ENCODE measurements around the gene KDM6B. TPM values are rescaled to one million over a fixed set of nuclear protein-coding genes. Genes with fewer than 3 reads are reported as not detected.
A peak's percentile ranks its signal among the peaks of the same experiment; 100 is the strongest.

KDM6B gene
- total and polyA plus RNA-seq, 9 donors: 5.4 to 20.1 (median 15.4) TPM

DNA sequence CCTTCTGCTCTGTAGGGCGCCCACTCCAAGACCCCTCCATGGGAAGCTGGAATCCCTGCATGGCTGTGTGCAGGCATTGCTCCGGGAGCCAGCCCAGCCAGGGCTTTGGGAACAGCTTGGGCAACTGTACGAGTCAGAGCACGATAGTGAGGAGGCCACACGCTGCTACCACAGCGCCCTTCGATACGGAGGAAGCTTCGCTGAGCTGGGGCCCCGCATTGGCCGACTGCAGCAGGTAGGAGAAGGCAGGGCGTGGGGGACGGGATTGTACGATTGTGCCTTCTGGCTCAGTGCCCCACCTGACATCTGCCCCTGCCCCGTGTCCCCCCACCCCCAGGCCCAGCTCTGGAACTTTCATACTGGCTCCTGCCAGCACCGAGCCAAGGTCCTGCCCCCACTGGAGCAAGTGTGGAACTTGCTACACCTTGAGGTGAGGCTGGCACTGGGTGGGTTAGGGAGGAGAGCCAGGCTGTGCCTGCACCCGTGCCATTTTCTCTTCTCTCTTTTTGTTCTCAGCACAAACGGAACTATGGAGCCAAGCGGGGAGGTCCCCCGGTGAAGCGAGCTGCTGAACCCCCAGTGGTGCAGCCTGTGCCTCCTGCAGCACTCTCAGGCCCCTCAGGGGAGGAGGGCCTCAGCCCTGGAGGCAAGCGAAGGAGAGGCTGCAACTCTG lies 12.2 kb downstream of the KDM6B start:
- 93% methylated on average over 13 of the region's 22 CpGs for WGBS (ENCODE audit: insufficient coverage)
- DNase-seq: no peak
- H3K27ac ChIP-seq (ENCODE audit: low read length): no peak overlapping the region

DNA sequence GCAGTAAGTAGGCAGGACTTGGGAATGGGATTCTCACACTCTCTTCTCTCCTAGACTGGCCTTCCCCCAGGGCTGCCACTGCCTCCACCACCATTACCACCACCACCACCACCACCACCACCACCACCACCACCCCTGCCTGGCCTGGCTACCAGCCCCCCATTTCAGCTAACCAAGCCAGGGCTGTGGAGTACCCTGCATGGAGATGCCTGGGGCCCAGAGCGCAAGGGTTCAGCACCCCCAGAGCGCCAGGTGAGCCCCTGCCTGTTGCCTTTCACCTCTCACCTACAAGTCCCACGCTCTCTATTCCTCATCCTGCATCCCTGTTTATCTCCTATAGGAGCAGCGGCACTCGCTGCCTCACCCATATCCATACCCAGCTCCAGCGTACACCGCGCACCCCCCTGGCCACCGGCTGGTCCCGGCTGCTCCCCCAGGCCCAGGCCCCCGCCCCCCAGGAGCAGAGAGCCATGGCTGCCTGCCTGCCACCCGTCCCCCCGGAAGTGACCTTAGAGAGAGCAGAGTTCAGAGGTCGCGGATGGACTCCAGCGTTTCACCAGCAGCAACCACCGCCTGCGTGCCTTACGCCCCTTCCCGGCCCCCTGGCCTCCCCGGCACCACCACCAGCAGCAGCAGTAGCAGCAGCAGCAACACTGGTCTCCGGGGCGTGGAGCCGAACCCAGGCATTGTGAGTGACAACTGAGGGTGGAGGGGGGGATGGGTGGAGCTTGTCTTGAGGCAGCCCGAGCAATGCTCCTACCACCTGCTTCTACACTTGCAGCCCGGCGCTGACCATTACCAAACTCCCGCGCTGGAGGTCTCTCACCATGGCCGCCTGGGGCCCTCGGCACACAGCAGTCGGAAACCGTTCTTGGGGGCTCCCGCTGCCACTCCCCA lies 13.0 kb downstream of the KDM6B start:
- WGBS (ENCODE audit: insufficient coverage): 82% methylated on average over 17 of the region's 34 CpGs
- H3K36me3 ChIP-seq (ENCODE audit: control insufficient read depth, insufficient read depth, low read length): peaks cover 66% of the 10 kb centered on the region

More for the DNA sequence above, 12.2 kb downstream of the KDM6B start:
- Histone ChIP-seq H3K27me3 (ENCODE audit: control insufficient read depth, insufficient read depth, low read length) (no peaks in the 10 kb centered on the region), H3K4me3 (ENCODE audit: low read length) (no peak overlapping the region), H3K4me1 (ENCODE audit: control insufficient read depth, insufficient read depth, low read length) (peaks cover 25% of the 10 kb centered on the region), H3K36me3 (ENCODE audit: control insufficient read depth, insufficient read depth, low read length) (peaks cover 58% of the 10 kb centered on the region), H3K9me3 (replicated peaks; ENCODE audit: control insufficient read depth, low read depth, low read length) (no peaks in the 10 kb centered on the region)

DNA sequence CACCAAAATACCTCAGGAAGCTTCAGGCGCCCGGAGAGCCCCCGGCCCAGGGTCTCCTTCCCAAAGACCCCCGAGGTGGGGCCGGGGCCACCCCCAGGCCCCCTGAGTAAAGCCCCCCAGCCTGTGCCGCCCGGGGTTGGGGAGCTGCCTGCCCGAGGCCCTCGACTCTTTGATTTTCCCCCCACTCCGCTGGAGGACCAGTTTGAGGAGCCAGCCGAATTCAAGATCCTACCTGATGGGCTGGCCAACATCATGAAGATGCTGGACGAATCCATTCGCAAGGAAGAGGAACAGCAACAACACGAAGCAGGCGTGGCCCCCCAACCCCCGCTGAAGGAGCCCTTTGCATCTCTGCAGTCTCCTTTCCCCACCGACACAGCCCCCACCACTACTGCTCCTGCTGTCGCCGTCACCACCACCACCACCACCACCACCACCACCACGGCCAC lies 14.1 kb downstream of the KDM6B start:
- WGBS (ENCODE audit: insufficient coverage): 85% methylated on average over 10 of the region's 20 CpGs
- Histone ChIP-seq H3K9me3 (replicated peaks; ENCODE audit: control insufficient read depth, low read depth, low read length) (no peaks in the 10 kb centered on the region), H3K36me3 (ENCODE audit: control insufficient read depth, insufficient read depth, low read length) (peaks cover 77% of the 10 kb centered on the region), H3K4me3 (ENCODE audit: low read length) (no peak overlapping the region), H3K27me3 (ENCODE audit: control insufficient read depth, insufficient read depth, low read length) (no peaks in the 10 kb centered on the region), H3K4me1 (ENCODE audit: control insufficient read depth, insufficient read depth, low read length) (peaks cover 26% of the 10 kb centered on the region), H3K27ac (ENCODE audit: low read length) (no peak overlapping the region)
- DNase-seq: no peak

More for the DNA sequence above, 13.0 kb downstream of the KDM6B start:
- DNase-seq: peak; percentile 12
- H3K9me3 ChIP-seq (replicated peaks; ENCODE audit: control insufficient read depth, low read depth, low read length): no peaks in the 10 kb centered on the region
- no peaks in the 10 kb centered on the region for H3K27me3 ChIP-seq (ENCODE audit: control insufficient read depth, insufficient read depth, low read length)
- H3K27ac ChIP-seq (ENCODE audit: low read length): no peak overlapping the region
- H3K4me3 ChIP-seq (ENCODE audit: low read length): no peak overlapping the region
- peaks cover 29% of the 10 kb centered on the region for H3K4me1 ChIP-seq (ENCODE audit: control insufficient read depth, insufficient read depth, low read length)

- H3K36me3 ChIP-seq (ENCODE audit: control insufficient read depth, insufficient read depth, low read length): peaks cover 80% of the 10 kb centered on the region
- no peak overlapping the region for H3K27ac ChIP-seq (ENCODE audit: low read length)
- DNase-seq: no peak
- no peaks in the 10 kb centered on the region for H3K27me3 ChIP-seq (ENCODE audit: control insufficient read depth, insufficient read depth, low read length)
- WGBS (ENCODE audit: insufficient coverage): 87% methylated on average over 11 of the region's 21 CpGs
- H3K9me3 ChIP-seq (replicated peaks; ENCODE audit: control insufficient read depth, low read depth, low read length): no peaks in the 10 kb centered on the region
- no peak overlapping the region for H3K4me3 ChIP-seq (ENCODE audit: low read length)
- H3K4me1 ChIP-seq (ENCODE audit: control insufficient read depth, insufficient read depth, low read length): peaks cover 24% of the 10 kb centered on the region
These were observed 14.7 kb downstream of the KDM6B start for GRCh38 chr17:7848739-7849129.

DNA sequence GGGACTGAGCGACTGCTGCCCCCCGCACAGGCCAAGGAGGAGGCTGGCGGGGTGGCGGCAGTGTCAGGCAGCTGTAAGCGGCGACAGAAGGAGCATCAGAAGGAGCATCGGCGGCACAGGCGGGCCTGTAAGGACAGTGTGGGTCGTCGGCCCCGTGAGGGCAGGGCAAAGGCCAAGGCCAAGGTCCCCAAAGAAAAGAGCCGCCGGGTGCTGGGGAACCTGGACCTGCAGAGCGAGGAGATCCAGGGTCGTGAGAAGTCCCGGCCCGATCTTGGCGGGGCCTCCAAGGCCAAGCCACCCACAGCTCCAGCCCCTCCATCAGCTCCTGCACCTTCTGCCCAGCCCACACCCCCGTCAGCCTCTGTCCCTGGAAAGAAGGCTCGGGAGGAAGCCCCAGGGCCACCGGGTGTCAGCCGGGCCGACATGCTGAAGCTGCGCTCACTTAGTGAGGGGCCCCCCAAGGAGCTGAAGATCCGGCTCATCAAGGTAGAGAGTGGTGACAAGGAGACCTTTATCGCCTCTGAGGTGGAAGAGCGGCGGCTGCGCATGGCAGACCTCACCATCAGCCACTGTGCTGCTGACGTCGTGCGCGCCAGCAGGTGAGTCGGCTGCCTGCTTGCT lies 15.2 kb downstream of the KDM6B start:
- DNase-seq: no peak
- Histone ChIP-seq H3K27me3 (ENCODE audit: control insufficient read depth, insufficient read depth, low read length) (no peaks in the 10 kb centered on the region), H3K27ac (ENCODE audit: low read length) (no peak overlapping the region), H3K4me3 (ENCODE audit: low read length) (no peak overlapping the region), H3K4me1 (ENCODE audit: control insufficient read depth, insufficient read depth, low read length) (peaks cover 21% of the 10 kb centered on the region), H3K36me3 (ENCODE audit: control insufficient read depth, insufficient read depth, low read length) (peaks cover 82% of the 10 kb centered on the region), H3K9me3 (replicated peaks; ENCODE audit: control insufficient read depth, low read depth, low read length) (no peaks in the 10 kb centered on the region)
- WGBS (ENCODE audit: insufficient coverage): 82% methylated on average over 32 of the region's 35 CpGs

GRCh38 chr17:7849751-7850504 lies 15.9 kb downstream of the KDM6B start:
- 77% methylated on average over 4 of the region's 12 CpGs for WGBS (ENCODE audit: insufficient coverage)

DNA sequence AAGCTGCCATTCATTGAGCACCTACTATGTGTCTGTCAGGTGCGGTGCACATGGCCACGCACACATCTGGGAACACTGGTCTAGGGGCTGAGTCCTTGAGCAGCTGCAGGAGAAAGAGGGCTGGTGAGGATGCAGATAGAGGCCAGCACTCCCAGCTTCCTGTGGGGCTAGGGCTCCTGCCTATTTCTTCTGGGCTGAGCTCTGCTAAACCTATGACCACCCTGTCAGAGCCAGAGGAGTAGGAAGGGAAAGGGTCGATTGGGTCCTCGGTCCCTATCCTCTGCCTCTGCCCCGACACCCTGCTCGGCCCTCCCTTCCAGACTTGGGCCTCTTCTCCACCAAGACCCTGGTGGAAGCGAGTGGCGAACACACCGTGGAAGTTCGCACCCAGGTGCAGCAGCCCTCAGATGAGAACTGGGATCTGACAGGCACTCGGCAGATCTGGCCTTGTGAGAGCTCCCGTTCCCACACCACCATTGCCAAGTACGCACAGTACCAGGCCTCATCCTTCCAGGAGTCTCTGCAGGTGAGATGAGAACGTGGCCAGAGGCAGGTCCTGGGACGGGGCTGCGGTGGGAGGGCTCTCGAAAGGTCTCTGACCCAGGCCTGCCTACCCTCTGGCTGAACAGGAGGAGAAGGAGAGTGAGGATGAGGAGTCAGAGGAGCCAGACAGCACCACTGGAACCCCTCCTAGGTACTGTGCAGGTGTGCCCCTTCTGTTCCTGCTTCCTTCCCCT lies 16.9 kb downstream of the KDM6B start:
- Histone ChIP-seq H3K4me3 (ENCODE audit: low read length) (no peak overlapping the region), H3K36me3 (ENCODE audit: control insufficient read depth, insufficient read depth, low read length) (peaks cover 78% of the 10 kb centered on the region), H3K9me3 (replicated peaks; ENCODE audit: control insufficient read depth, low read depth, low read length) (no peaks in the 10 kb centered on the region), H3K27ac (ENCODE audit: low read length) (no peak overlapping the region), H3K27me3 (ENCODE audit: control insufficient read depth, insufficient read depth, low read length) (no peaks in the 10 kb centered on the region), H3K4me1 (ENCODE audit: control insufficient read depth, insufficient read depth, low read length) (peaks cover 28% of the 10 kb centered on the region)
- DNase-seq: no peak
- WGBS (ENCODE audit: insufficient coverage): 85% methylated on average over 11 of the region's 17 CpGs

More at GRCh38 chr17:7849751-7850504, 15.9 kb downstream of the KDM6B start:
- Histone ChIP-seq H3K27me3 (ENCODE audit: control insufficient read depth, insufficient read depth, low read length) (no peaks in the 10 kb centered on the region), H3K9me3 (replicated peaks; ENCODE audit: control insufficient read depth, low read depth, low read length) (no peaks in the 10 kb centered on the region), H3K27ac (ENCODE audit: low read length) (no peak overlapping the region), H3K4me3 (ENCODE audit: low read length) (no peak overlapping the region), H3K36me3 (ENCODE audit: control insufficient read depth, insufficient read depth, low read length) (peaks cover 83% of the 10 kb centered on the region), H3K4me1 (ENCODE audit: control insufficient read depth, insufficient read depth, low read length) (peaks cover 25% of the 10 kb centered on the region)
- DNase-seq: no peak

DNA sequence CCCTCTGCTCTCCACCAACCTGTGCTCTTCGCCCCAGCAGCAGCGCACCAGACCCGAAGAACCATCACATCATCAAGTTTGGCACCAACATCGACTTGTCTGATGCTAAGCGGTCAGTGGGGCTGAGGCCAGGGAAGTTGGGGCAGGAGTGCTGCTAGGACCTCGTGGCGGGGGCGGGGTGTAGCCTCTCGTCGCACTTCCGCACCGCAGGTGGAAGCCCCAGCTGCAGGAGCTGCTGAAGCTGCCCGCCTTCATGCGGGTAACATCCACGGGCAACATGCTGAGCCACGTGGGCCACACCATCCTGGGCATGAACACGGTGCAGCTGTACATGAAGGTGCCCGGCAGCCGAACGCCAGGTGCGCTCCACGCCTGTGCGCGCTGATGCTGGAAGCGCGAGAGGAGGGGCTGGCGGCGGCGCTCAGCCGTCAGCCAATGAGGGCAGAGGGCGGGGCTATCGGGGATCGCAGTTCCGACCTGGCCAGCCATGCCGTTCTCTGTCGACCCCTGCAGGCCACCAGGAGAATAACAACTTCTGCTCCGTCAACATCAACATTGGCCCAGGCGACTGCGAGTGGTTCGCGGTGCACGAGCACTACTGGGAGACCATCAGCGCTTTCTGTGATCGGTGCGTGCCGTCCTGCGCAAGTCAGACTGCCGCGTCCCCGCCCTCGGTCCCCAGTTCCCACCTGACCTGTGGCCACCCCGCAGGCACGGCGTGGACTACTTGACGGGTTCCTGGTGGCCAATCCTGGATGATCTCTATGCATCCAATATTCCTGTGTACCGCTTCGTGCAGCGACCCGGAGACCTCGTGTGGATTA lies 17.6 kb downstream of the KDM6B start:
- no peak overlapping the region for H3K4me3 ChIP-seq (ENCODE audit: low read length)
- WGBS (ENCODE audit: insufficient coverage): 13% methylated on average over 57 of the region's 60 CpGs

More for the DNA sequence above, 17.6 kb downstream of the KDM6B start:
- Histone ChIP-seq H3K27me3 (ENCODE audit: control insufficient read depth, insufficient read depth, low read length) (no peaks in the 10 kb centered on the region), H3K36me3 (ENCODE audit: control insufficient read depth, insufficient read depth, low read length) (peaks cover 71% of the 10 kb centered on the region), H3K27ac (ENCODE audit: low read length) (no peak overlapping the region), H3K9me3 (replicated peaks; ENCODE audit: control insufficient read depth, low read depth, low read length) (no peaks in the 10 kb centered on the region), H3K4me1 (ENCODE audit: control insufficient read depth, insufficient read depth, low read length) (peaks cover 36% of the 10 kb centered on the region)
- peak; percentile 93 for DNase-seq

Measured in muscle of leg (tissue), 11 donors.